A549 (cell line): Measurements from ENCODE around the gene AP2B1.

Source experiments
- CTCF ChIP-seq: fragments of >200 bp; sonication (Bioruptor Twin); formaldehyde crosslinking; IDR thresholded peaks from 3 replicates; pipeline ENCODE4 v1.5.1; 2016
- KDM1A ChIP-seq: fragments of 200-600 bp; sonication (generic); IDR thresholded peaks from 2 replicates; pipeline ENCODE4 v1.6.1; 2016; ENCODE audit warnings: low read depth, mild to moderate bottlenecking
- POLR2A ChIP-seq: IDR thresholded peaks from 2 replicates; pipeline ENCODE4 v1.6.1; 2012; ENCODE audit warnings: mild to moderate bottlenecking, low read length
- RFX5 ChIP-seq: fragments of 450-650 bp; IDR thresholded peaks from 2 replicates; pipeline ENCODE4 v1.7.1; 2014; ENCODE audit warnings: antibody characterized with exemption, mild to moderate bottlenecking, moderate library complexity
- TF ChIP-seq, protein P1 (sequence below): IDR thresholded peaks from 2 replicates; pipeline ENCODE4 v1.6.1; 2012

DNA sequence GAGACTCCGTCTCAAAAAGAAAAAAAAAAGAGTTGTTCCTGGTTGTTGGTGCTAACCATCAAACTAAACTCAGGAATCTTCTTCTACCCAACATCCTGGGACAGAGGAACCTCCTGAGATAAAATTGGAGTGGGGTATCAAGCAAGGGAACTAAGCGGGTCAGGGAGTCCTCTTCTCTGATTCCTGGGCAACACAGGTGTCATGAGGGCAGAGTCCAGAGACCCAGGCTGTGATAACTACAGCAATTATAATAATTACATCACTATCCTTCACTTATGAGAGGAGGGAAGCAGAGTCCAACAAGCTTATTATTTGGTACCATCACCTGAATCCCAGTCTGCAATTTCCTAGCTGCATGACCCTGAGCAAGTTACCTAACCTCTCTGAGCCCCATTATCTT lies 181.7 kb downstream of the AP2B1 start:
- TF ChIP-seq KDM1A = no peak
- no peak for TF ChIP-seq POLR2A
- no peak for TF ChIP-seq CTCF
- TF ChIP-seq, protein P1, sequence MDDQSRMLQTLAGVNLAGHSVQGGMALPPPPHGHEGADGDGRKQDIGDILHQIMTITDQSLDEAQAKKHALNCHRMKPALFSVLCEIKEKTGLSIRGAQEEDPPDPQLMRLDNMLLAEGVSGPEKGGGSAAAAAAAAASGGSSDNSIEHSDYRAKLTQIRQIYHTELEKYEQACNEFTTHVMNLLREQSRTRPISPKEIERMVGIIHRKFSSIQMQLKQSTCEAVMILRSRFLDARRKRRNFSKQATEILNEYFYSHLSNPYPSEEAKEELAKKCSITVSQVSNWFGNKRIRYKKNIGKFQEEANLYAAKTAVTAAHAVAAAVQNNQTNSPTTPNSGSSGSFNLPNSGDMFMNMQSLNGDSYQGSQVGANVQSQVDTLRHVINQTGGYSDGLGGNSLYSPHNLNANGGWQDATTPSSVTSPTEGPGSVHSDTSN = no peak
- TF ChIP-seq RFX5 = no peak
